NCI-H2029 (cell line): ENCODE results near the gene RUFY2.

Experiments
- DNase-seq: peaks from one replicate; lab custom pipeline; 2025; lab: John Stamatoyannopoulos, UW

Gene RUFY2

GRCh38 chr10:68364101-68364886 lies 42.8 kb downstream of the RUFY2 start:
- no peak for DNase-seq

- no peak for DNase-seq
Measured at GRCh38 chr10:68362590-68362989, 44.5 kb downstream of the RUFY2 start.

- DNase-seq, result no peak
Measured at GRCh38 chr10:68359189-68359588, 47.9 kb downstream of the RUFY2 start.

- no peak for DNase-seq
Measured at GRCh38 chr10:68353537-68353936, 53.5 kb downstream of the RUFY2 start.

GRCh38 chr10:68348265-68348741 lies 58.8 kb downstream of the RUFY2 start:
- no peak for DNase-seq

- no peak for DNase-seq
Measured at GRCh38 chr10:68346774-68347173, 60.3 kb downstream of the RUFY2 start.

- DNase-seq, result no peak
Measured at GRCh38 chr10:68345621-68346020, 61.5 kb downstream of the RUFY2 start.

GRCh38 chr10:68342909-68343516 lies 64.1 kb downstream of the RUFY2 start:
- no peak for DNase-seq

- no peak for DNase-seq
Measured at GRCh38 chr10:68340358-68341080, 66.6 kb downstream of the RUFY2 start.

GRCh38 chr10:68336754-68337351 lies 70.2 kb downstream of the RUFY2 start:
- DNase-seq, result no peak

GRCh38 chr10:68334672-68335467 lies 72.2 kb downstream of the RUFY2 start:
- no peak for DNase-seq

- no peak for DNase-seq
Measured at GRCh38 chr10:68333440-68334431, 73.3 kb downstream of the RUFY2 start.

- no peak for DNase-seq
Measured at GRCh38 chr10:68333058-68333395, 74.0 kb downstream of the RUFY2 start.

- peak; percentile 60 for DNase-seq
Measured at GRCh38 chr10:68332259-68333057, 74.6 kb downstream of the RUFY2 start, which contains the start of gene PBLD. Gene PBLD, minus strand, starts transcription at chr10:68332928. Its CDS starts 26,084 bp downstream, at chr10:68306844.

GRCh38 chr10:68331455-68332258 lies 75.4 kb downstream of the RUFY2 start, which contains the start of gene HNRNPH3:
Gene HNRNPH3, plus strand, starts transcription at chr10:68332064. Its CDS starts 5,158 bp downstream, at chr10:68337222.
- DNase-seq, result peak; percentile 91

- no peak for DNase-seq
Measured at GRCh38 chr10:68330852-68331454, 76.1 kb downstream of the RUFY2 start.

GRCh38 chr10:68329506-68329861 lies 77.6 kb downstream of the RUFY2 start:
- DNase-seq, result no peak
